ENCODE measurements around the gene PCCA. TPM values are rescaled to one million over a fixed set of nuclear protein-coding genes. Genes with fewer than 3 reads are reported as not detected.
A peak's percentile ranks its signal among the peaks of the same experiment; 100 is the strongest.

PCCA gene
- total and polyA plus RNA-seq, 4 donors: 45.1 to 378 (median 110) TPM

DNA sequence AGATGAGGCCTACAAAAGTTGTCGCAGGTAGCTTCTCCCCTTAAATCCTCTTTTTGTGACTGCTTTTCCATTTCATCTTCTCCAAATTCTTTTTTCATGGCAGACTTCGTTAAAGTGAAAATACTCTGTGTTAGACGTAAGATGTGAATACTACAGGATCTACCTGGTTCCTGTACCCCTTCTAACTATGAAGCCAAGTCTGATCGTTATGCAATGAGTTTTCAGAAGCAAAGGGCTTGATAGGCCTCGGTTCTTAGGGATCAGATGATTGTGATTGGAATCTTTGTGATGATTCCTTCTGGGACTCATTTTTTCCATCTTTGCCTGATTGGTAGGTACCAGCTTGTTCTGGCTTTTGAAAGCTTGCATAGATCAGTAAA lies 86.9 kb downstream of the PCCA start:
- H3K4me3 ChIP-seq (ENCODE audit: low read depth, low read length): no peak overlapping the region
- no peak for DNase-seq (ENCODE audit: low read depth in 4 of 6, low spot score in 6 of 6)
- H3K4me1 ChIP-seq (ENCODE audit: control insufficient read depth, insufficient read depth, low read length): no peaks in the 10 kb centered on the region
- no peaks in the 10 kb centered on the region for H3K36me3 ChIP-seq (ENCODE audit: control insufficient read depth, insufficient read depth, low read length)
- no peak overlapping the region for H3K27ac ChIP-seq (ENCODE audit: low read depth, low read length)
- 57% methylated on average over 2 of the region's 5 CpGs for WGBS (ENCODE audit: insufficient coverage)
- no peaks in the 10 kb centered on the region for H3K27me3 ChIP-seq (ENCODE audit: control insufficient read depth, insufficient read depth, low read length)
- H3K9me3 ChIP-seq (ENCODE audit: control insufficient read depth, insufficient read depth, low read length): no peaks in the 10 kb centered on the region

GRCh38 chr13:100176801-100177400 lies 88.0 kb downstream of the PCCA start:
- Histone ChIP-seq H3K27me3 (ENCODE audit: control insufficient read depth, insufficient read depth, low read length) (no peaks in the 10 kb centered on the region), H3K4me1 (ENCODE audit: control insufficient read depth, insufficient read depth, low read length) (no peaks in the 10 kb centered on the region), H3K9me3 (ENCODE audit: control insufficient read depth, insufficient read depth, low read length) (no peaks in the 10 kb centered on the region), H3K27ac (ENCODE audit: low read depth, low read length) (no peak overlapping the region), H3K36me3 (ENCODE audit: control insufficient read depth, insufficient read depth, low read length) (no peaks in the 10 kb centered on the region), H3K4me3 (ENCODE audit: low read depth, low read length) (no peak overlapping the region)
- peak in 2 of 6 donors; percentile 28 to 55 for DNase-seq (ENCODE audit: low read depth in 4 of 6, low spot score in 6 of 6)
- 78% methylated on average over 1 of the region's 2 CpGs for WGBS (ENCODE audit: insufficient coverage)

DNA sequence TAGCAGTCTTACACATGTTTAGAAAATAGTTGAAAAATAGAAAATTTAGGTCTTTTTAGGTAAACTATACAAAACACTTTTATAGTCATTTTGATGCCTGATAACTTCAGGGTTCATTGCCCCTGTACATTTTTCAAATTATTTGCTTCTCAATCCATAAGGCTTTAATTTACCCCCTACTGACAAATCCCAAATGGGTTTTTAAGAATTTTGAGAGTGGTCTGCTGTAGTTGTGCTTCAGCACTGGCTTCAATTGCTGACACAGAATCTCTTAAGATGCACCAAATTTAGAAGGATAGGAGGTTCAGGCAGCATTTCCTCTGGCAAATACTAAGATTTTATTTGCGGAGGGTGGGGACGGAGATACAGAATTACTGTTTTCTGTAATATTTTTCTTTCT lies 89.4 kb downstream of the PCCA start:
- Histone ChIP-seq H3K9me3 (ENCODE audit: control insufficient read depth, insufficient read depth, low read length) (no peaks in the 10 kb centered on the region), H3K27me3 (ENCODE audit: control insufficient read depth, insufficient read depth, low read length) (no peaks in the 10 kb centered on the region), H3K4me1 (ENCODE audit: control insufficient read depth, insufficient read depth, low read length) (no peaks in the 10 kb centered on the region), H3K36me3 (ENCODE audit: control insufficient read depth, insufficient read depth, low read length) (no peaks in the 10 kb centered on the region), H3K27ac (ENCODE audit: low read depth, low read length) (no peak overlapping the region), H3K4me3 (ENCODE audit: low read depth, low read length) (no peak overlapping the region)
- no CpG with 5 or more reads among the region's 2 CpGs for WGBS (ENCODE audit: insufficient coverage)
- no peak for DNase-seq (ENCODE audit: low read depth in 4 of 6, low spot score in 6 of 6)

DNA sequence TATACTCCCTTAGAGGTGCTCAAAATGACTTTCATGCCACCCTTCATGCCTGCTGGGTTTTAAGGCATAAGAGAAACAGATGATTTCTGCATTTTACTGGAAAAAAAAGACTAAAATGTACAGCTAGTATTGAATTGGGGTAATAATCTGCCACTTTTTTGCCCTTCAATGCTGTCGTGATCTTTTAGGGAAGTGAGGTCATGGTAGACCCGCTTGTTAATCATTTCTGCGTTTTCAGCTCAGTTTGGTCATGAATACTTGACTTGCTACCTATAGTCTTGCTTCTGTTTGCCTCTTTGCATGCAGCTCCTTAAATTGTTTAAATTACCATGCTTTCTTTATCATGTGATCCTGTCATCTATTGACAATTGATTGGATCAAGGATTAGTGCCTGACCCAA lies 90.4 kb downstream of the PCCA start:
- no peak for DNase-seq (ENCODE audit: low read depth in 4 of 6, low spot score in 6 of 6)
- Histone ChIP-seq H3K9me3 (ENCODE audit: control insufficient read depth, insufficient read depth, low read length) (no peaks in the 10 kb centered on the region), H3K27ac (ENCODE audit: low read depth, low read length) (no peak overlapping the region), H3K4me3 (ENCODE audit: low read depth, low read length) (no peak overlapping the region), H3K4me1 (ENCODE audit: control insufficient read depth, insufficient read depth, low read length) (no peaks in the 10 kb centered on the region), H3K27me3 (ENCODE audit: control insufficient read depth, insufficient read depth, low read length) (no peaks in the 10 kb centered on the region), H3K36me3 (ENCODE audit: control insufficient read depth, insufficient read depth, low read length) (no peaks in the 10 kb centered on the region)
- WGBS (ENCODE audit: insufficient coverage): 100% methylated on average over 1 of the region's 3 CpGs

DNA sequence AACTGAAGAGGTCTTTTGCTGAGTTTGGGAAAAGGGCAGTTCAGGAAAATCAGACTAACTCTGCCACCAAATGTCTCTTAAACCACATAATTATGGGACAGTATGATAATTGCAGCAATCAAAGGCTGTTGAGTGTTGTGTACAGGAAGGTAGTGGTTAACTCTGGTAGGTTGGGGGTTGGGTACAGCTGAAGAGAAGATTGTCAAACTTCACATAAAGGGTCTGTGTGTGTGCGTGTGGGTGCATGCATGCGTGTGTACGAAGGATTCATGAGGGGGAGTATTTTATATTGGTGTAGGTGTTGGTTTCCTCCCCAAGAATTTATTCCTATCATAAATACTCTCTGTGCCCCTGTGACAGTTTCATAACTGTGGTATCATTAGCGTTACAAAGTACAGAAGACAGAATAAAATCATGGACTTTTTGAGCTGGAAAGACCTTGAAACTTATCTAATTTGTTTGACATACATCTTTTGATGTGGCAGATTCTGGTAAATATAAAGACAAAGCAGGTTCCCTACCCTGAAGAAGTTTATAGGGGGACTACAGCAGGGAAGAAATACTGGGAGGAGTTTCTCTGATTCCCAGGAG lies 94.1 kb downstream of the PCCA start:
- no CpG with 5 or more reads among the region's 4 CpGs for WGBS (ENCODE audit: insufficient coverage)
- no peak for DNase-seq (ENCODE audit: low read depth in 4 of 6, low spot score in 6 of 6)
- Histone ChIP-seq H3K4me3 (ENCODE audit: low read depth, low read length) (no peak overlapping the region), H3K4me1 (ENCODE audit: control insufficient read depth, insufficient read depth, low read length) (no peaks in the 10 kb centered on the region), H3K27me3 (ENCODE audit: control insufficient read depth, insufficient read depth, low read length) (no peaks in the 10 kb centered on the region), H3K36me3 (ENCODE audit: control insufficient read depth, insufficient read depth, low read length) (no peaks in the 10 kb centered on the region), H3K27ac (ENCODE audit: low read depth, low read length) (no peak overlapping the region), H3K9me3 (ENCODE audit: control insufficient read depth, insufficient read depth, low read length) (no peaks in the 10 kb centered on the region)

DNA sequence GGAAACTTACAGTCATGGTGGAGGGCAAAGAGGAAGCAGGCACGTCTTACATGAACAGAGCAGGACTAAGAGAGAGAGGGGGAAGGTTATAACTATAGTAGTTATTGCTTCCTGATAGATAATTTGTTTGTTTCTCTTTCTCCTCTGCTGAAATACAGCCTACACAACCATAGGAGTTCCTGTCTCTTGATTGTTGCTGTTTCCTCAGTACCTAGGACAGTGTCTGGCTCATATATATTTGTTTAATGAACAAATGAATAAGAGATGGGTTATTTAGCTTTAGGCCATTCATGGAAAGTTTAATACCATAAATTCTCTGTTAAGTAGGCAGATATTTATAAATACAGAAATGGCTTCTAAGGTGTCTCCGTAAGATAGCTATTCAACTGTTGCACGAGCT lies 95.2 kb downstream of the PCCA start:
- DNase-seq (ENCODE audit: low read depth in 4 of 6, low spot score in 6 of 6): no peak
- no peaks in the 10 kb centered on the region for H3K4me1 ChIP-seq (ENCODE audit: control insufficient read depth, insufficient read depth, low read length)
- no peaks in the 10 kb centered on the region for H3K9me3 ChIP-seq (ENCODE audit: control insufficient read depth, insufficient read depth, low read length)
- no peaks in the 10 kb centered on the region for H3K36me3 ChIP-seq (ENCODE audit: control insufficient read depth, insufficient read depth, low read length)
- no CpG with 5 or more reads among the region's 3 CpGs for WGBS (ENCODE audit: insufficient coverage)
- H3K4me3 ChIP-seq (ENCODE audit: low read depth, low read length): no peak overlapping the region
- H3K27ac ChIP-seq (ENCODE audit: low read depth, low read length): no peak overlapping the region
- H3K27me3 ChIP-seq (ENCODE audit: control insufficient read depth, insufficient read depth, low read length): no peaks in the 10 kb centered on the region

GRCh38 chr13:100195568-100195967 lies 106.7 kb downstream of the PCCA start:
- no peak overlapping the region for H3K4me3 ChIP-seq (ENCODE audit: low read depth, low read length)
- no peaks in the 10 kb centered on the region for H3K36me3 ChIP-seq (ENCODE audit: control insufficient read depth, insufficient read depth, low read length)
- no CpG with 5 or more reads among the region's 1 CpG for WGBS (ENCODE audit: insufficient coverage)
- H3K9me3 ChIP-seq (ENCODE audit: control insufficient read depth, insufficient read depth, low read length): no peaks in the 10 kb centered on the region
- H3K27me3 ChIP-seq (ENCODE audit: control insufficient read depth, insufficient read depth, low read length): no peaks in the 10 kb centered on the region
- DNase-seq (ENCODE audit: low read depth in 4 of 6, low spot score in 6 of 6): peak in 1 of 6 donors; percentile 39
- no peak overlapping the region for H3K27ac ChIP-seq (ENCODE audit: low read depth, low read length)
- H3K4me1 ChIP-seq (ENCODE audit: control insufficient read depth, insufficient read depth, low read length): no peaks in the 10 kb centered on the region

DNA sequence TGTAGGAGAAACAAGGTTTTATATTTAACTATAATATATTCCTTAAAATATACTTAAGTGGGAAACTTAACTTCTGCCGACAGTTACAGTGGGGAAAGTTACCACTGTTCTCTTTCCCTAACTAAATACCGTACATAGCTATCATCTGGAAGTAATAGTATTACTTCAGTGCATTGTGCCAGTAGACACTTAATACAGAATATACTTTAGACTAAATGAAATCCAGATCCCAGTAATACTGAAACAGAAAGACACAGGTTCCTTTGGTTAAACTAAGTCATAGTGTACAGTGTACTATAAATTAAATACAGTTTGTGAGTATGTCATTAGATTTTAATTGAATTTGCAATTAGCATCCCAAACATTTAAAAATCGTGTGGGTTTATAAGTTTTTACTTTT lies 107.5 kb downstream of the PCCA start:
- H3K27me3 ChIP-seq (ENCODE audit: control insufficient read depth, insufficient read depth, low read length): no peaks in the 10 kb centered on the region

DNA sequence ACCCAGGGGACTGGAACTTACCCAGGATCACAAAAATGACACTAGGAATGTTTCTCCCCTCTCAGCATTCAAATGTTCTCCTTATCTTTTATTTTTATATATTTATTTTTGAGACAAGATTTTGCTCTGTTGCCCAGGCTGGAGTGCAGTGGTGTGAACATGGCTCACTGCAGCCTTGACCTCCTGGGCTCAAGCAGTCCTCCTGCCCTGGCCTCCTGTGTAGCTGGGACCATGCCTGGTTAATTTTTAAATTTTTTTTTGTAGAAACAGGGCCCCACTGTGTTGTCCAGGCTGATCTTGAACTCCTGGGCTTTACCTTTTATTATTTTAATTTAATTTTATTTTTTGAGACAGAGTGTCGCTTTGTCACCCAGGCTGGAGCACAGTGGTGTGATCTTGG lies 108.2 kb downstream of the PCCA start:
- Histone ChIP-seq H3K4me1 (ENCODE audit: control insufficient read depth, insufficient read depth, low read length) (no peaks in the 10 kb centered on the region), H3K27me3 (ENCODE audit: control insufficient read depth, insufficient read depth, low read length) (no peaks in the 10 kb centered on the region), H3K27ac (ENCODE audit: low read depth, low read length) (no peak overlapping the region), H3K9me3 (ENCODE audit: control insufficient read depth, insufficient read depth, low read length) (no peaks in the 10 kb centered on the region), H3K36me3 (ENCODE audit: control insufficient read depth, insufficient read depth, low read length) (no peaks in the 10 kb centered on the region), H3K4me3 (ENCODE audit: low read depth, low read length) (no peak overlapping the region)
- WGBS (ENCODE audit: insufficient coverage): no CpG with 5 or more reads among the region's 1 CpG
- DNase-seq (ENCODE audit: low read depth in 4 of 6, low spot score in 6 of 6): no peak

More for the DNA sequence above, 107.5 kb downstream of the PCCA start:
- no CpG with 5 or more reads among the region's 3 CpGs for WGBS (ENCODE audit: insufficient coverage)
- no peak overlapping the region for H3K4me3 ChIP-seq (ENCODE audit: low read depth, low read length)
- no peak for DNase-seq (ENCODE audit: low read depth in 4 of 6, low spot score in 6 of 6)
- H3K36me3 ChIP-seq (ENCODE audit: control insufficient read depth, insufficient read depth, low read length): no peaks in the 10 kb centered on the region
- no peaks in the 10 kb centered on the region for H3K9me3 ChIP-seq (ENCODE audit: control insufficient read depth, insufficient read depth, low read length)
- H3K27ac ChIP-seq (ENCODE audit: low read depth, low read length): no peak overlapping the region
- no peaks in the 10 kb centered on the region for H3K4me1 ChIP-seq (ENCODE audit: control insufficient read depth, insufficient read depth, low read length)

GRCh38 chr13:100197591-100198365 lies 108.9 kb downstream of the PCCA start:
- H3K36me3 ChIP-seq (ENCODE audit: control insufficient read depth, insufficient read depth, low read length): no peaks in the 10 kb centered on the region
- WGBS (ENCODE audit: insufficient coverage): 52% methylated on average over 4 of the region's 5 CpGs
- peak in 1 of 6 donors; percentile 27 for DNase-seq (ENCODE audit: low read depth in 4 of 6, low spot score in 6 of 6)
- H3K27me3 ChIP-seq (ENCODE audit: control insufficient read depth, insufficient read depth, low read length): no peaks in the 10 kb centered on the region
- H3K4me1 ChIP-seq (ENCODE audit: control insufficient read depth, insufficient read depth, low read length): no peaks in the 10 kb centered on the region
- no peaks in the 10 kb centered on the region for H3K9me3 ChIP-seq (ENCODE audit: control insufficient read depth, insufficient read depth, low read length)
- H3K4me3 ChIP-seq (ENCODE audit: low read depth, low read length): no peak overlapping the region
- H3K27ac ChIP-seq (ENCODE audit: low read depth, low read length): no peak overlapping the region

Data from spinal cord (tissue), 10 donors.